ENCODE data around the gene MTHFR.

MTHFR gene

DNA sequence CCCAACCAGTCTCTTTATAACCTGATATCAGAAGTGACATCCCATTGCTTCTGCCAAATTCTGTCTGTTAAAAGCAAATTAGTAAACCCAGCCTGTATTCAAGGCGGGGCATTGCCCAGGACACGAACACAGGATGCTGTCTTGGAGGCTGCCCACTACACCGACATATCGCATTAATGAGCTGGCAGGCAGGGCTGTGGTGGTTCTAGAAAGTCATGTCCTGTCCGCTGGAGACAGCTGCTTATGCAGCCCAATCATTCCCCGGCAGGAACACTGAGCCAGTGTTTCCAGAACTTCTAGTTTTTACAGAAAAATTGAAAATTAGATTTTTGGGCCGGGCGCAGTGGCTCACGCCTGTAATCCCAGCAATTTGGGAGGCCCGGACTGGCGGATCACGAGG is 24.5 kb downstream of the MTHFR start:
- no peak overlapping the region for H3K27ac ChIP-seq (replicated peaks)
- no peaks in the 10 kb centered on the region for H3K27me3 ChIP-seq (ENCODE audit: insufficient read depth, poor library complexity, severe bottlenecking)
- no peak for DNase-seq (ENCODE audit: low read depth in 1 of 2, low spot score in 1 of 2)
- H3K4me3 ChIP-seq (replicated peaks; ENCODE audit: insufficient read depth, low read length), result no peak overlapping the region
- no peak for TF ChIP-seq GABPA (IDR thresholded peaks at IDR 0.05; ENCODE audit: low read depth)
- no peak for TF ChIP-seq POLR2AphosphoS5 (IDR thresholded peaks at IDR 0.05; ENCODE audit: low read depth)
- TF ChIP-seq, protein P1, sequence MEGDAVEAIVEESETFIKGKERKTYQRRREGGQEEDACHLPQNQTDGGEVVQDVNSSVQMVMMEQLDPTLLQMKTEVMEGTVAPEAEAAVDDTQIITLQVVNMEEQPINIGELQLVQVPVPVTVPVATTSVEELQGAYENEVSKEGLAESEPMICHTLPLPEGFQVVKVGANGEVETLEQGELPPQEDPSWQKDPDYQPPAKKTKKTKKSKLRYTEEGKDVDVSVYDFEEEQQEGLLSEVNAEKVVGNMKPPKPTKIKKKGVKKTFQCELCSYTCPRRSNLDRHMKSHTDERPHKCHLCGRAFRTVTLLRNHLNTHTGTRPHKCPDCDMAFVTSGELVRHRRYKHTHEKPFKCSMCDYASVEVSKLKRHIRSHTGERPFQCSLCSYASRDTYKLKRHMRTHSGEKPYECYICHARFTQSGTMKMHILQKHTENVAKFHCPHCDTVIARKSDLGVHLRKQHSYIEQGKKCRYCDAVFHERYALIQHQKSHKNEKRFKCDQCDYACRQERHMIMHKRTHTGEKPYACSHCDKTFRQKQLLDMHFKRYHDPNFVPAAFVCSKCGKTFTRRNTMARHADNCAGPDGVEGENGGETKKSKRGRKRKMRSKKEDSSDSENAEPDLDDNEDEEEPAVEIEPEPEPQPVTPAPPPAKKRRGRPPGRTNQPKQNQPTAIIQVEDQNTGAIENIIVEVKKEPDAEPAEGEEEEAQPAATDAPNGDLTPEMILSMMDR (IDR thresholded peaks at IDR 0.05; ENCODE audit: insufficient read depth, low read length), result no peak
- TF ChIP-seq, protein P2, sequence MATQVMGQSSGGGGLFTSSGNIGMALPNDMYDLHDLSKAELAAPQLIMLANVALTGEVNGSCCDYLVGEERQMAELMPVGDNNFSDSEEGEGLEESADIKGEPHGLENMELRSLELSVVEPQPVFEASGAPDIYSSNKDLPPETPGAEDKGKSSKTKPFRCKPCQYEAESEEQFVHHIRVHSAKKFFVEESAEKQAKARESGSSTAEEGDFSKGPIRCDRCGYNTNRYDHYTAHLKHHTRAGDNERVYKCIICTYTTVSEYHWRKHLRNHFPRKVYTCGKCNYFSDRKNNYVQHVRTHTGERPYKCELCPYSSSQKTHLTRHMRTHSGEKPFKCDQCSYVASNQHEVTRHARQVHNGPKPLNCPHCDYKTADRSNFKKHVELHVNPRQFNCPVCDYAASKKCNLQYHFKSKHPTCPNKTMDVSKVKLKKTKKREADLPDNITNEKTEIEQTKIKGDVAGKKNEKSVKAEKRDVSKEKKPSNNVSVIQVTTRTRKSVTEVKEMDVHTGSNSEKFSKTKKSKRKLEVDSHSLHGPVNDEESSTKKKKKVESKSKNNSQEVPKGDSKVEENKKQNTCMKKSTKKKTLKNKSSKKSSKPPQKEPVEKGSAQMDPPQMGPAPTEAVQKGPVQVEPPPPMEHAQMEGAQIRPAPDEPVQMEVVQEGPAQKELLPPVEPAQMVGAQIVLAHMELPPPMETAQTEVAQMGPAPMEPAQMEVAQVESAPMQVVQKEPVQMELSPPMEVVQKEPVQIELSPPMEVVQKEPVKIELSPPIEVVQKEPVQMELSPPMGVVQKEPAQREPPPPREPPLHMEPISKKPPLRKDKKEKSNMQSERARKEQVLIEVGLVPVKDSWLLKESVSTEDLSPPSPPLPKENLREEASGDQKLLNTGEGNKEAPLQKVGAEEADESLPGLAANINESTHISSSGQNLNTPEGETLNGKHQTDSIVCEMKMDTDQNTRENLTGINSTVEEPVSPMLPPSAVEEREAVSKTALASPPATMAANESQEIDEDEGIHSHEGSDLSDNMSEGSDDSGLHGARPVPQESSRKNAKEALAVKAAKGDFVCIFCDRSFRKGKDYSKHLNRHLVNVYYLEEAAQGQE (IDR thresholded peaks at IDR 0.05; ENCODE audit: insufficient replicate concordance, low read depth), result no peak
- no peak for TF ChIP-seq SPI1 (IDR thresholded peaks at IDR 0.05; ENCODE audit: borderline replicate concordance, low read depth)

DNA sequence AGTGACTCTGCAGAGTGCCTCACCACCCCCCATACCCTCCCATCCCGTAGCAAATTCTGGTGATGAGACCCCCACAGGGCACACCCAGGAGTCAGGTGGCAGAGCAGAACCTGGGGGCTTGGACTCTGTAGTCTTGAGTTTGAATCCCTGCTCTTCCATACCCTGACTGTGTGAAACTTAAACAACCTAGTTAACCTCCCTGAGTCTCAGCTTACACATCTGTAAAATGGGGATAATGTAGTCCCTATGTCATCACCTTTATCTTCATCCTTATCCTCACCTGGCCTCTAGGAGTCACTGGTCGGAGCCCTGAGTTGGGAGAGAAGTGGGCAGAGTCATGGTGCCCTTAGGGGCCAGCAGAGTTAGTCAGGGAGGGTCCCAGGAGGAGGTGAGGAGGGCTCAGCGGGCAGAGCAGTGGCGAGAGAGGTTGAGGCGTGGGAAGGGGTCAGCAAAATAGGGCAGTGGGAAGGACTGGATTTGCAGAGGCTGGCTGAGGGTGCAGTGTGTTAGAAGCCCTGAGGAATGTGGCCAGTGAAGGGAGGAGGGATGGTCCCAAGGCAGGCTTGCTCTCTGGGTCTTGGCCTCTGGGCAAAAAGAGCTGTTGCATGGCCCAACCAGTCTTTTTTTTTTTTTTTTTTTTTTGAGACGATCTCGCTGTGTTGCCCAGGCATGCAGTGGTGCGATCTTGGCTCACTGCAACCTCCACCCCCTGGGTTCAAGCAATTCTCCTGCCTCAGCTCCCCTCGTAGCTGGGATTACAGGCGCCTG is 25.2 kb downstream of the MTHFR start:
- Histone ChIP-seq H3K27me3 (ENCODE audit: insufficient read depth, poor library complexity, severe bottlenecking) (no peaks in the 10 kb centered on the region), H3K4me3 (replicated peaks; ENCODE audit: insufficient read depth, low read length) (no peak overlapping the region), H3K27ac (replicated peaks) (no peak overlapping the region)
- no peak for DNase-seq (ENCODE audit: low read depth in 1 of 2, low spot score in 1 of 2)
- no peak for TF ChIP-seq GABPA (IDR thresholded peaks at IDR 0.05; ENCODE audit: low read depth)
- TF ChIP-seq, protein P1 (IDR thresholded peaks at IDR 0.05; ENCODE audit: insufficient read depth, low read length), result no peak
- TF ChIP-seq, protein P2 (IDR thresholded peaks at IDR 0.05; ENCODE audit: insufficient replicate concordance, low read depth), result no peak
- no peak for TF ChIP-seq POLR2AphosphoS5 (IDR thresholded peaks at IDR 0.05; ENCODE audit: low read depth)
- TF ChIP-seq SPI1 (IDR thresholded peaks at IDR 0.05; ENCODE audit: borderline replicate concordance, low read depth), result no peak

DNA sequence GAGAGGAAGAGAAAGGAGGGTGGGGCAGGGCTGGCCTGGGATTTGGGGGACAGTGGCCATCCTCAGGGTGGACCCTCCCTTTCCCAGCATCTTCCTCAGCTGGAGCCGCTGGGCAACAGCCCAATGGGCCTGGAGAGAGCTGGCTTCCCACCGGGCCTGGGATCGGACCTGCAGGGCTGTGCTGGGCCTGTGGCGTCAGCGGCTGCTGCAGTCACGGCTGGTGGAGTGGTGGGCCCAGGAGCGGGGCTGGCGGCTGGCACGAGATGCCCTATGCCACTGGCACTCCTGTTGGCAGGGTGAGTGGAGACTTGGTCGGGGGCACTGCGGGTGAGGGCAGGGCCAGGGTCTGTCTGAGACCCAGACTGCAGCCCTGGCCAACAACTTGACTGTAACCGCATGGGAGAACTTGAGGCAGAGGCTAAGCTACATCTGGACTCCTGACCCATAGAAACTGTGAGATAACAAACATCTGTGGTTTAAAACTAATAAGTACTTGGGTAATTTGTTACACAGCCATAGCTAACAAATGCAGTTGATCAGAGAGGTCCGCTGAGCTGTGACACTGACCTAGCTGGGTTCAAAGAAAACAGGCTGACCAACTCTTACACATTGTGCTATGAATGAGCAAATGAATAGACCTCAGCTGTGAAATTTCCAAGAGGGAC is 25.9 kb downstream of the MTHFR start:
- H3K27me3 ChIP-seq (ENCODE audit: insufficient read depth, poor library complexity, severe bottlenecking), result no peaks in the 10 kb centered on the region
- DNase-seq (ENCODE audit: low read depth in 1 of 2, low spot score in 1 of 2), result no peak
- no peak overlapping the region for H3K4me3 ChIP-seq (replicated peaks; ENCODE audit: insufficient read depth, low read length)
- TF ChIP-seq GABPA (IDR thresholded peaks at IDR 0.05; ENCODE audit: low read depth) (no peak), SPI1 (IDR thresholded peaks at IDR 0.05; ENCODE audit: borderline replicate concordance, low read depth) (no peak), POLR2AphosphoS5 (IDR thresholded peaks at IDR 0.05; ENCODE audit: low read depth) (no peak)
- TF ChIP-seq, protein P2 (IDR thresholded peaks at IDR 0.05; ENCODE audit: insufficient replicate concordance, low read depth), result no peak
- TF ChIP-seq, protein P1 (IDR thresholded peaks at IDR 0.05; ENCODE audit: insufficient read depth, low read length), result no peak
- H3K27ac ChIP-seq (replicated peaks), result no peak overlapping the region

All from HL-60 (cell line).